ACC112 (cell line): ENCODE data around the gene TTK.

Experiments
- H2AFZ ChIP-seq: fragments of 200-600 bp; sonication (generic); one replicate; pipeline ENCODE4 v1.6.0; 2017; ENCODE audit warnings: antibody characterized with exemption, low read length; ENCODE audit not compliant: unreplicated experiment
- H3K27ac ChIP-seq: fragments of 200-600 bp; sonication (generic); 2 replicates; pipeline ENCODE4 v1.5.1; 2014; ENCODE audit warnings: low read depth, mild to moderate bottlenecking, antibody characterized with exemption, low read length, moderate library complexity
- H3K27me3 ChIP-seq: fragments of 200-600 bp; sonication (generic); 2 replicates; pipeline ENCODE4 v1.6.1; 2014; ENCODE audit warnings: mild to moderate bottlenecking, antibody characterized with exemption, low read length, moderate library complexity, mixed read lengths; ENCODE audit not compliant: insufficient read depth
- H3K36me3 ChIP-seq: fragments of 200-600 bp; sonication (generic); 2 replicates; pipeline ENCODE4 v1.6.1; 2016; ENCODE audit warnings: mild to moderate bottlenecking, antibody characterized with exemption, low read length, moderate library complexity, mixed read lengths; ENCODE audit not compliant: insufficient read depth
- H3K4me1 ChIP-seq: fragments of 200-600 bp; sonication (generic); one replicate; pipeline ENCODE4 v1.6.1; 2016; ENCODE audit warnings: low read length, mixed read lengths; ENCODE audit not compliant: insufficient read depth, unreplicated experiment, control insufficient read depth
- H3K4me3 ChIP-seq: fragments of 200-600 bp; sonication (generic); 2 replicates; pipeline ENCODE4 v1.5.1; 2014; ENCODE audit warnings: mild to moderate bottlenecking, low read depth, low read length
- H3K79me2 ChIP-seq: fragments of 200-600 bp; sonication (generic); one replicate; pipeline ENCODE4 v1.6.0; 2016; ENCODE audit warnings: low read length; ENCODE audit not compliant: control insufficient read depth, unreplicated experiment, insufficient read depth

The TTK gene

DNA sequence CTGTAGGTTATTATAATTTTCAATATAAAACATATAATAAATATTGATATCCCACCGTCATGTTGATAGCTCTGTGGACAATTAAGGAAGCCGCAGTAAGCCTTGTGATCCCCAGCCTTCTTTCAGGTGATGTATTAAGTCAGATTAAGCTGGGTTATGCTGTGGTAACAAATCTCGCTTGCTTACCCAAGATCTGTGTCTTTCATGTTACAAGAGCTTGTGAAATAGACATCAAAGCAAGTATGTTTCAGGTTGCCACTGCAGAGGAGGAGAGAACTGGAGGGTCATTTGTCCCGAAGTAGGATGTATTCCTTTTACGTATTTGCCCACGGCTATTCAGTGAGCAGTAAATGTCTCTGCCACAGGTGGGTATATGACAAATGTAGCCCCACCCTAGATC is 84.2 kb downstream of the TTK start:
- no peak overlapping the region for H3K27ac ChIP-seq
- H3K79me2 ChIP-seq: no peaks in the 10 kb centered on the region
- no peak overlapping the region for H3K4me3 ChIP-seq
- no peaks in the 10 kb centered on the region for H3K36me3 ChIP-seq
- no peaks in the 10 kb centered on the region for H3K4me1 ChIP-seq
- H3K27me3 ChIP-seq: no peaks in the 10 kb centered on the region; the same call in 1 of the 2 replicates
- no peak overlapping the region for H2AFZ ChIP-seq

DNA sequence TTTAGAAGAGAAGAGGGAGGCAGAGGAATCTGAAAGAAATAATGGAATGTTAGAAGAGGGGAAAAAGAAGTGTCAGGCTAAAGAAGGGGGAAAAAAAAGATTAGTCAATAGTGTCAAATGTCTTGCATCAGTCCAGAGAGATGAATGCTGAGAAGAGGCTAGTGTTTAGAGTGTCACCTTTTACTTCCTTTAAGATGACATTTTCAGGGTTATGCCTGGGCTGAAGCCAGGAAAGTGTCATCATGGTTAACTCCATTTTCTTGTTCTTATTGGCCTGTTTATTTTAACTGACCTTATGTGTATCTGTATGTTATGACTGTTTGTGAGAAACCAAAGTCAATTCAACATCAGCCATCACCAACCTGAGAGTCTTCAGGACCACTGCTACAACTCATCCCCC is 87.1 kb downstream of the TTK start:
- Histone ChIP-seq H3K79me2 (no peaks in the 10 kb centered on the region), H2AFZ (no peak overlapping the region), H3K4me3 (no peak overlapping the region), H3K4me1 (no peaks in the 10 kb centered on the region), H3K27ac (no peak overlapping the region), H3K36me3 (no peaks in the 10 kb centered on the region), H3K27me3 (no peaks in the 10 kb centered on the region; the same call in 1 of the 2 replicates)
